Measurements from ENCODE around the gene WDR41.

- TF ChIP-seq CTCF (conservative IDR thresholded peaks at IDR 0.05 in 1 of 2, IDR thresholded peaks at IDR 0.05 in 1 of 2; ENCODE audit: extremely low read depth in 1 of 2, insufficient read depth in 1 of 2, low read depth in 1 of 2, low read length in 2 of 2): no peak
- TF ChIP-seq EZH2 (IDR thresholded peaks at IDR 0.05; ENCODE audit: borderline replicate concordance, low read length): no peak
These were observed 38.0 kb downstream of the WDR41 start for GRCh38 chr5:77454123-77454522.
